D721Med (cell line): Measurements from ENCODE around the gene PDCD6IP.
"Not testable (repeated sequence)": the region's sequence is repeated elsewhere in the genome, so short reads cannot be mapped to it uniquely, and the experiment has no call there.

Source experiments
- DNase-seq: peaks from one replicate; pipeline ENCODE4 v3.0.0; 2011; ENCODE audit warnings: low spot score; ENCODE audit not compliant: insufficient read length
- FAIRE-seq: peaks from 2 replicates; lab custom pipeline; 2011; peaks lifted over from hg19 to GRCh38; lab: Jason Lieb, UNC
- TF ChIP-seq, protein P1 (sequence below): IDR thresholded peaks from 2 replicates; pipeline ENCODE4 v1.5.1; 2012; ENCODE audit warnings: mild to moderate bottlenecking, control low read depth; ENCODE audit not compliant: insufficient read depth; ENCODE audit errors: missing control alignments

PDCD6IP gene

DNA sequence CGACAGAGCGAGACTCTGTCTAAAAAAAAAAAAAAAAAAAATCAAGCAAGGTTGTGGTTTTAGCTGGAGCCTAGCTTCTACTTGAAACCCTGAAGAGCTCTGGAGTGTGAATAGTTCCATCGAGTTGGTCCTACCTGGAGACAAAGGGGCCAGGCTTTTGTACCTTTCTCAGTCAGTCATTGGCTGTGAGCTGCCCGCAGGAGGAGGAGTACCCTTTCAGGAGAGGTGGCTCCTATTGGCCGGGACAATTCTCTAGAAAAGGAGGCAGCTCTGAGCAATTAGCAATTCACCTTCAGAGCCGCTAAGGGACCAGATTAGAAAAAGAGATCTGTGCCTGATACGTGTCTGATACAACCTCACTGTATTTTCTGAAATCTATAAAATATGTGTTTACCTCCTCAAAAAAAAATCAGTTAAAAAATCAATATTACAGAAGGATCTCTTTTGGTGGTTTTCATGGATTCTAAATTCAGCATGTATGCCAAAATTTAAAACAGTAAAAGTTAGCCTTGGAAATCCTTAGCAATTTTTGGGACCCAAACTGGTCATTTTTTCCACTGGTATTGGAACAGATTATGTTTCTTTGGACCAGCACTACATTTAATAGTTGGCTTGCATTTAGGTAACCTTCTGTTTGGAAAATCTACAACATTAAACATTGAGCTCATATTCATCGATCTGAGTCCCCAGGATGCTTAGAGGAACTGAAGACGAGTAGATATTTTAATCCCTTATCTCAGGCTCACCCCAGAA lies 29.7 kb upstream of the PDCD6IP start:
- no peak for DNase-seq
- FAIRE-seq, result no peak
- TF ChIP-seq, protein P1, sequence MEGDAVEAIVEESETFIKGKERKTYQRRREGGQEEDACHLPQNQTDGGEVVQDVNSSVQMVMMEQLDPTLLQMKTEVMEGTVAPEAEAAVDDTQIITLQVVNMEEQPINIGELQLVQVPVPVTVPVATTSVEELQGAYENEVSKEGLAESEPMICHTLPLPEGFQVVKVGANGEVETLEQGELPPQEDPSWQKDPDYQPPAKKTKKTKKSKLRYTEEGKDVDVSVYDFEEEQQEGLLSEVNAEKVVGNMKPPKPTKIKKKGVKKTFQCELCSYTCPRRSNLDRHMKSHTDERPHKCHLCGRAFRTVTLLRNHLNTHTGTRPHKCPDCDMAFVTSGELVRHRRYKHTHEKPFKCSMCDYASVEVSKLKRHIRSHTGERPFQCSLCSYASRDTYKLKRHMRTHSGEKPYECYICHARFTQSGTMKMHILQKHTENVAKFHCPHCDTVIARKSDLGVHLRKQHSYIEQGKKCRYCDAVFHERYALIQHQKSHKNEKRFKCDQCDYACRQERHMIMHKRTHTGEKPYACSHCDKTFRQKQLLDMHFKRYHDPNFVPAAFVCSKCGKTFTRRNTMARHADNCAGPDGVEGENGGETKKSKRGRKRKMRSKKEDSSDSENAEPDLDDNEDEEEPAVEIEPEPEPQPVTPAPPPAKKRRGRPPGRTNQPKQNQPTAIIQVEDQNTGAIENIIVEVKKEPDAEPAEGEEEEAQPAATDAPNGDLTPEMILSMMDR, result no peak

DNA sequence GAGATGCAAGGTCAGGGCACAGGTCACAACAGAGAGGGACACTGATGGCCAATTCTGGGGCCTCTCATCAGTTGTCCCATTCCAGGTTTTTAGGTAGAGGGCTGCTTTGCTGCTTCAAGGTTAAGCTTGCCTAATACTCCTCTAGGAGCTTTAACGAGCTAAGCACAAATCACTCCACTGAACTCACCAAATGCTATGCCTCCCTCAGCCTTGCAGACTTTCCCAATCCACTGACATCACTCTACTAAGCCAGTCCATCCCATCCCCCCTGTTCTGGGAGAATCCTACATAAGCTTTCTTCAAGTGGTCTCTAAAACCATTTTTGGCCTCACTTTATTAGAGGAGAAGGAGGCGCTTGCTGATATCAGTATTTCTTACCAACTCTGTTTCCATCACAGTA lies 24.8 kb upstream of the PDCD6IP start:
- TF ChIP-seq, protein P1, result no peak
- FAIRE-seq (no peak), DNase-seq (no peak)

DNA sequence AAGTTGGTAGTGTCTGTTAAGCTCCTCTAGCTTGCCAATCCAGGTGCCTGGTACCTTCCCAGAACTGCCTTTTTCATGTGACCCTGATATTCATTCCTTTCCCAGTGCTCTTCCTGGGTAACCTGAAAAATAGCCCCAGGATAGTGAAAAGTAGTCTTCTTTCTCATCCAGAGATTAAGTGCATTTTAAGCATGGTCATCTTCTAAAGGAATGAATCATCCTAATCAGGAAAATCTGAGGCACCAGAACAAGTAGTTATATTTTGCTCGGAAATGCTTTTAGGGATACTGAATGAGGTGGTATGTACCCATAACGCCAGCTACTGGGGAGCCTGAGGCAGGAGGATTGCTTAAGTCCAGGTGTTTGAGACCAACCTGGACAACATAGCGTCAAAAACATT lies 23.1 kb upstream of the PDCD6IP start:
- no peak for DNase-seq
- TF ChIP-seq, protein P1, result no peak

DNA sequence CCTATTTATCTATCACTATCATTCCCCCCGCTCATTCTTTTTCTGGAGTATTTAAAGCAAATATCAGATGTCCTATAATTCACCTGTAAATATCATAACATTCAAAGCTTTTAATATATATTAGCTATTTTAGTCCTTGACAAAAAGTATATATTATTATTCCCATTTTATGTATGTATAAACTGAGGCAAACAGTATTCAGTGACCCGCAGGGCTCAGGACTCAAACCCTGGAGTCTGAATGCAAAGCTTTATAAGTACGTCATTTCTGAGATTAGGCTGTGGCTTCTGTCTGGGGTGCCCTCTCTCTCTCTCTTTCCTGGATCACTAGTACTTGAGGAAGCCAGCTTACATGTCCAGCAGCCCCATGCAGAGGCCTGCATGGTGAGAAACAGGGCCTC lies 20.4 kb upstream of the PDCD6IP start:
- DNase-seq (no peak), FAIRE-seq (no peak)
- TF ChIP-seq, protein P1, result no peak

More for the DNA sequence above, 23.1 kb upstream of the PDCD6IP start:
- no peak for FAIRE-seq

DNA sequence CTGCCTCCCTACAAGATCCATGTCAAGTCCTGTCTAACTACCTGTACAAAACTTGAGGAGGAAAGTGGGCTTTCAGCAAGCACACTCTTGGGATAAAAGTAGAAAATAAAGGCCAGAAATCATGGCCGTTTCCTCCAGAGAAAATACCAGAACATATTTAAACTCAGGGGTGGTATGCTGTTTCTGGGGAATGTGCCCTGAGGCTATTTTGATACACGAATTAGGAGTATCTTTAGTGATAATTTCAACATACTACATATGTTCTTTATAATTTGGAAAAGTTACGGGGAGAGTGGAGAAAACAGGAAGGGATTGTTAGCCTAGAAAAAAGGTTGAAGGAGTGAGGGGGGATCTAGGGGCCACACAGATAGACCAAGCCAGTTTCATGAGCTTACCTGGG lies 18.7 kb upstream of the PDCD6IP start:
- TF ChIP-seq, protein P1, result no peak
- DNase-seq (no peak), FAIRE-seq (no peak)

DNA sequence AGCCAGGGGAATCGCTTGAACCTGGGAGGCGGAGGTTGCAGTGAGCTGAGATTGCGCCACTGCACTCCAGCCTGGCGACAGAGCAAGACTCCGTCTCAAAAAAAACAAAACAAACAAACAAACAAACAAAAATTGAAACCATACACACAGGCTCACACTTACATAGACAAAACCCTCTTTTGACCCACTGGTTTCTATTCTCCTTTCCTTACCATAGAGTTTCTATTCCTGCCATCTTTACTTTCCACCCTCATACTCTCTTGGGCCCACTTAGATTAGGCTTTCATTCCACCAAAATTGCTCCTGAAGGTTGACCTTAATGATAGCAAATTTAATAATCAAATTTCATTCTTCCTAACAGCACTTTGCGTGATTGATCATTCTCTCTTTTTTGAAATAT lies 17.0 kb upstream of the PDCD6IP start:
- FAIRE-seq, DNase-seq: not testable (repeated sequence)

DNA sequence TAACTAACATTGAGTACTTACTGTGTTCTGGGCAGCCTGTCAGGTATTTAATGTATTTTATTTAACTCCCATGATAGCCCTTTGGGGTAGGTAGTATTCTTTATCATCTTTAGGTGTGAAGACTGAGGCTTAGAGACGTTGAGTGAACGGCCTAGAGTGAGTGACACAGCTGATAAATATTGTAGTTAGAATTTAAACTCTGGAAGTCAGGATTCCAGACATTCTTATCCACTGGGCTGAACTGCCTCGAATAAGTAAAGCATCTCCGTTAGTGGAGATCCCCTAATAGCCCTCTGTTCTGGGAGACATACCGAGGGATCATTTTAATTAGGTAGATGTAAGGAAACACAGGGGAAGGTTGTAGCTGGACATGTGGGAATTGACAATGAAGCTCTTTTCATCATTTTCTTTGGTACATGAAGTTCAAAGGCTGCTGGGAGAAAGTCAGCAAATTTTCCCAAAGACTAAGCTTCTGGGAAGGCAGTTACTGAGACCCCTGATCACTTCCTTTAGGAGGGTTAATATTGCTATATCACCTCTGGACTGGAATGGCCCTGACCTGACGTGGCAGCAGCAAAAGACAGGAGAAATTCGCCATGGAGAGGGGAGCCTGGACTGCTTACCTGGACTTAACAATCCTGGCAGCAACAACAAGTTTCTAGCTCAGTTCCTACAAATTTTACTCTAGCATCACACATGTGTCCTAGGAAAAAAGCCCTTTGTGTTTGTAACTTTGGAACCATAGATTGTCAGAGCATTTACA lies 11.7 kb upstream of the PDCD6IP start:
- no peak for FAIRE-seq
- no peak for DNase-seq
- TF ChIP-seq, protein P1, result no peak
